Colon (tissue), 2 donors: ENCODE measurements around the gene TMEM179.

Experiments
- FAIRE-seq: peaks from 2 replicates; lab custom pipeline; 2012; peaks lifted over from hg19 to GRCh38; lab: Jason Lieb, UNC
- donor health status: control.
- donor health status: control.

Gene TMEM179

DNA sequence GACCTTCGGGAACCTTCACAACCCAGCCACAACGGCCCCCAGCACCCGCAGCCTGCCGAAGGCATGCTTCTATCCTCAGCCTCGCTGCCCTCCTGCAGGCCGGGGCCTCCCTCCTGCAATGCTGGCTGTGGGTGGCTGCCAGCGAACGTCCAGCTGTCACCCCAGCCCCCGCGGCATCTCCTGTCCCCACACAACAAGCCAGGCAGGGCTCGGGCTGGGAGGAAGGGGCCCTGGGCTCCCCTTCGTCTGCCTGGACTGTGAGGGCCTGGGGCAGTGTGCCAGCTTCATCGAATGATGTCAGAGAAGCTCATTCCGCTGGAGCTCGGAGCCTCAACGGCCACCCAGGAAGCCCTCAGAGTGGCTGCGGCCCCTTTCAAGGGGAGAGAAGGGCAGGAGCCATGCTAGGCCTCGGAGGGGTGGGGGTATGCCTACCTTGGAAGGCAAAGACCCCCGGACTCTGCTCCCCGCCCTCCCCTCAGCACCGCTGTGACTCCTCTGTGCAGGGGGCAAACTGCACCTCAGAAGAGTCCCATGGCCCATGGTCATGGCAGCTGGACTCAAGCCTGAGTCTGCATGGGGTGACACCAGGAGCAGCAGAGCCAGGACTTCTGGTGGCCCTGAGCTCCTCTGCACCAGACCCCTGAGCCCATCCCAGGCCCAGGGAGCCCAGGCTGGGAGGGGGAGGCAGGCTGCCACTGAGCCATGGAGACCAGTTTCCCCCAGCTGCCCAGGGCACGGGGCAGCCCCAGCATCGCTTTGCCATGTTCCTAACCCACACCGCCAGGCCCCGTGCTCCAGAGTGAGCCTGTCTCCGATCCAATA lies 49.8 kb downstream of the TMEM179 start:
- no peak for FAIRE-seq

DNA sequence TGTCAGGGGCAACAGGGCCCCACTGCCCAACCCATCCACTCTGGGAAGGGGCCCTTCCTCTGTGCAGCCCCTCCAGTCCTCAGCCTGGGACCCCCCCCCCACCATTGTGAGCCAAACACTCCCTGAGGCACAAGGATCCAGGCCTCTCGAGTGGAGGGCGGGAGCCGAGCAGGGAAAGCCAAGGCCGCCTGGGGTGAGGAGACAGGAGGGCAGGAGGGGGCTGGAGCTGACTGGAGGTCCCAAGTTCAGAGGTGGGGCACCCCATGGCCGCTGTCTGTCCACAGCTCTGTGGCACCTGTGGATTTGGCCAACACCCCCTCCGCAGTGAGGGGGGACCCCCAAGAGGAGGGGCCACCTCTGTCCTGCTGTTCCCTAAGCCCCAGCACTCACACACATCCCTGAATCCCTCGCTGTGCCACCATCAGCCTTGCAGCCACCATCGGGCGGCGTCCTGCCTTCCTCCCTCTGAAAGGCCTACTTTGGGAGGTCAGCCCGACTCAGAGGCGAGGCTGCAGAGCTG lies 50.4 kb downstream of the TMEM179 start:
- FAIRE-seq = no peak

DNA sequence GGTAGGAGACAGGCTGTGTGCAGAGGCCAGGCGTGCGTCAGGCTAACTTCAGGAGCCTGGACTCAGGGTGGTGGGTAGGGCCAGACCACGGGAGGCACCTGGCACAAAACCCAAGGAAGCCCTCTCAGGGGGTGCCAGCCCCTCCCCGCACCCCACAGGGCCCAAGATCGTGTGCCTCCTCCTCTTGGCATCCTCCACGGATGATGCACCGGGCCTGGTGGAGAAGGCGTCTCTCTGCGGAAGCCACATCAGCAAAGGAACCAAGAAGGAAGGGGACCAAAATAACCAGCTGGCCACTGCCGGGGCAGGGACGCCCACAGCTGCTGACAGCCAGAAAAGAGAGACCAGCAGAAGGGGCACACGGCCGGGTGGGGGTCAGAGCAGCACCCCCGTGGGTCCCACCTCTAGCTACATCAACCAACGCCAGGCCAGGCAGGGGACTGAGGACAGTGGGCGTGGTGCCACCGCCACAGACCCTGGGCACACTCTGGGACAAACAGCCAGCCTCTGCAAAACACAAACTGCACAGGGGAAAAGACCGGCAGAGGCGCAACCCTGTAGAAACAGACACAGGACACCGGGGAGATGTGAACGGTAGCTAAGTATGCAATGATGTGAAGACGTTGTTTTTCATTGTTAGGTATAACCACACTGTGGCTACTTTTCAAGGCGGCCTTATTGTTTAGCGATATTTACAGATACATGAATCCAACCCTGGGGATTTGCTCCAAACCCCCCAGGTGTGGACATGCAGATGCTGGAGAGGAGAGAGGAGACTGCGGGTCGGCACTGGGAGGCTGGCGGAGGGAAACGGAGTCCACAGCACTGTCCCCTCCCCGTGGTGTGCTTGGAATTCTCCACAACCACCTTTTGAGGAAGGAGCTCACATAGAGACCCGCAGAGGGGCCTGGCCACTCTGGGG lies 51.1 kb downstream of the TMEM179 start:
- FAIRE-seq = no peak

DNA sequence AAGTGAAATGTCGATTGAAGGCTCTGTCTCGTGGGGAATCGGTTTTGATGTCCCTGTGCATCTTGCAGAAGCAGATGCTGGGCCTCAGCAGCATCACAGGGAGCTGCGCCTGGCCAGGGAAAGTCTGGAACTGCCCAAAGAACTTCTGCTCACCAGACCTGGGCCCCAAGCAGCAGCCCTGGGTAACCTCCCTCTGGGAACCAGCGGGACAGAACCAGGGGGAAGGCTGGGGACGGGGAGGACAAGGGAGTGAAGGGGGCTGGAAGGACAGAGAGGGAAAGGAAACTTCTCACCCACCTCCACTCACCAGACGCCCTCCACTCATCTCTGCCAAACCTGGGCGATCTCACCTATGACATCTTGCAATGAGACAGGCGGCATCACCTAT lies 51.8 kb downstream of the TMEM179 start:
- FAIRE-seq = no peak

DNA sequence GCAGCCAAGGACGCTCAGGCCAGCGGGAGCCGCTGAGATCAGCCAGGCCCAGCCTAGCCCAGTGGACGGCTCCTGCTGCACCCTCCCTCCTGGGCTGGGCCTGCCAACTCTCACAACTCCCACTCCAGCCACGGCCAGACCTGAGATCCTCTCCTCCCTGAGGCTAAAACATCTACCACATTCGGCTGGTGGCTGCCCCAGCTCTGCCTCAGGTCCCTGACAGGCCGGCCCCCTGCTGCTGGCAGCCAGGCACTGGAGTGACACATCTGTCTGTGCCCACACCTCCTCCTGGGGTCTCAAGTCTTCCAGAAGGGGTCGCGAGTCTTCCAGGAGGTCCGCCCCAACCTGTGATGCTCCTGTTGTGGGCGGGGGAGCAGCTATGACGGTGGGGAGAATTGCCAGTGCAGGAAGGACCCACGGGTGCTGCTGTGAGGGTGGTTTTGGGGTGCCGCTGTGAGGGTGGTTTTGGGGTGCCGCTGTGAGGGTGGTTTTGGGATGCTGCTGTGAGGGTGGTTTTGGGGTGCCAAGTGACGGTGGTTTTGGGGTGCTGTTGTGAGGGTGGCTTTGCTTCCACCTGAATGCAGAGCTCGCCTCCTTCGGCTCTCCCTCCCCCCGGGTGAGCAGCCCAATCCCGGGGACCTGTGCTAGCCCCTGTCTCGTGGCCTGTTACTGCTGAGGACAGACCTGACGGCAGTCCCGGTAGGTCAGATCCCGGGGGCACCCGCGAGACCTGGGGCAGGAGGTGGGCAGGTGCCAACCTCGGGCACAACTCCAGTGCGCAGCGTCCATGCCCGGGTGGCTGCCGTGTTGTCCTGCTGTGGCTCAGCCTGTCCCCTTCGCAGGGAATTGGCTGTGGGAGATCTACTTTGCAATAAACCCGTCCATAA lies 52.5 kb downstream of the TMEM179 start:
- no peak for FAIRE-seq

DNA sequence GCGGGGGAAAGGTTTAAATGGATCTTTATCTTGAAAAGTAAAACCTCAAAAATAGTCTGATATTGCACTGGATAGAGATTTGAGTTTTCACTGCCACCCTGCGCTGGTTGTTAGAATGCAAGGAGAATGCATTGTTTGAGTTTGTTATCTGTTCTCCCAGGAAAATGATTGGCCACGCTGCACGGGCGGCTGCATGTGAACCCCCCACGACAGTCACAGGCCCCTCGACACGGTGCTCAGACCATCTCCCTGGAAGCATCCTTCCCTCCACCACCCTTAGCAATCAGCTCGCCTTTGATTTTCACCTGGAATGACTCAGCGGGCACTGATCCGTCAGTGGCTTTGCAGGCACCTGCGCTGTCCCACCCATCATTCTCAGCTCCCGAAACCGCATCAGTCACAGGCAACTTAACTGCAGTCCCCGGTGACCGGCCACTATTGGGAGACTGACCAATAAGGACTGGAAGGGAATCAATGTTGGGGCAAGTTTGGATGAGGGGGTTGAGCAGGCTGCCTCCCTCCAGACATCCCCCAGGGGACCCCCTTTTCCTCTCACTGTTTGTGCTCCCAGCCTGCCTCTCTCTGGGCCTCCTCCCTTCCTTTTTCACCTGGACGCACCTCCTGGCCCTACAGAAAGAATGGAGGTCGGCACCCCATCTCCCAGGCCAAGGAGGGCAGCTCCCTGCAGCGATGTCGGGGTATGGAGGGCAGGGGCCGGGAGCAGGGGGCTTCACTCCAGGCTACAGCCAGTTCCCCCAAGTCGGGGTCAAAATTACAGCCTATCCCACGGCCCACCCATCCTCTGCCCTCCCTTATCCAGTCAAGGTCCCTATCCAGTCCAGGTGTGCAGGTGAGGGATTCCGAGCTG lies 53.5 kb downstream of the TMEM179 start:
- FAIRE-seq = no peak

DNA sequence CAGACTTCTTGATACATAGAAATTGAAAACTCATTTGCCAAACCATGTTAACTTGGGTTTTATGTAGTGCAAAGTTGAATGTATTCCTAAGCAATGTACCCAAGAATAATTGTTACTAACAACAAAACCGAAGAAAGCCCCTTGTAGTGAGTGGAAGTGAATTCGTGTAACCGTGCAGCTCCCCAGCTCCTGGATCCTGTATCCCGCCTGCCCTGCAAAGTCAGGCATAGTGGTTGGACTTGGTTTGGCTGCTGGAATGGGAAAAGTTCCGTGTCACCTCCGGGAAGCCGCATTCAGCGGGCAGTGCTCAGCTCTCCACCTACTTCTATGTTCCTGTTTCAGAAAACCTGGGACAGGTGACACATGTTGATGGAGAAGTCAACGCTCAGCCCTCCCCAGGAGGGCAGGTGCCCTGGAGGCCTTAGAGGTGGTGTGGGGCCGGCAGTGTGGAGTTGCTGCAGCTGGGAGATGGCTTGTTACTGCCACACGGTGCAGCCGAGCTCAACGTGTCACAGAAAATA lies 54.2 kb downstream of the TMEM179 start:
- no peak for FAIRE-seq

DNA sequence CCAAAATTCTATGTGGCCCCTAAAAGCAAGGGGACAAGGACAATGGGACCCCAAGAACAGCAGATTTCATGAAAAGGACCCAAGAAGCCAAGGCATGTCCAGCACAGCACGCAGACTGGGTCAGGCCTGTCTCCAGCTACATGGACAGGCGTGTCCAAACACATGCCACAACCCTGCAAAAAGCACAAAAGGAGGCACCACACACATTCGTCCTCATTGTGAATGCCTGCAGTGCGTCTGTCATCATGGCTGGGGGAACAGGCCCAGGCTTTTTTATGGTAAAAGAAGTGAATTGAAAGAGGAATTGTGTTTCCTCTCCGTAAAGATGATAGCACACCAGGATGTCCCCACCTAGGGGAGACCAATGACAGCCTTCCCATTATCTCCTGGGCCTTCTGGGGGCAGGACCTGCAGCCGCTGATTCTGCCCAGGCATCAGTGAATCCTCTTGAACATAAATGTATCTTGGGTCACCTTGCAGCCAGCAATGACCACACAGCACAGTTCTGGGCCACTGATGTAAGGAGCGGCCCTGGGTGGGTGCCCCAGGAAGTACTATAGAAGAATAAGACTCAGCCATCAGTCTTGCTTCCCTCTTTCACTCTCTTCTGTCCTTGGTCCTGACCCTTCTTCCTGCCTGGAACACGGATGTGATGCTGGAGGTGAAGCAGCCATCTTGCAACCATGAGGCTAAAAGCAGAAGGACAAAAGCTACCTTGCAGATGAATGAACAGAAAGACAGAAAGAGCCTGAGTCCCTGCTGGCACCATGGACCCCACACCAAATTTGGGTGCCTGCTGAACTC lies 54.8 kb downstream of the TMEM179 start:
- no peak for FAIRE-seq

DNA sequence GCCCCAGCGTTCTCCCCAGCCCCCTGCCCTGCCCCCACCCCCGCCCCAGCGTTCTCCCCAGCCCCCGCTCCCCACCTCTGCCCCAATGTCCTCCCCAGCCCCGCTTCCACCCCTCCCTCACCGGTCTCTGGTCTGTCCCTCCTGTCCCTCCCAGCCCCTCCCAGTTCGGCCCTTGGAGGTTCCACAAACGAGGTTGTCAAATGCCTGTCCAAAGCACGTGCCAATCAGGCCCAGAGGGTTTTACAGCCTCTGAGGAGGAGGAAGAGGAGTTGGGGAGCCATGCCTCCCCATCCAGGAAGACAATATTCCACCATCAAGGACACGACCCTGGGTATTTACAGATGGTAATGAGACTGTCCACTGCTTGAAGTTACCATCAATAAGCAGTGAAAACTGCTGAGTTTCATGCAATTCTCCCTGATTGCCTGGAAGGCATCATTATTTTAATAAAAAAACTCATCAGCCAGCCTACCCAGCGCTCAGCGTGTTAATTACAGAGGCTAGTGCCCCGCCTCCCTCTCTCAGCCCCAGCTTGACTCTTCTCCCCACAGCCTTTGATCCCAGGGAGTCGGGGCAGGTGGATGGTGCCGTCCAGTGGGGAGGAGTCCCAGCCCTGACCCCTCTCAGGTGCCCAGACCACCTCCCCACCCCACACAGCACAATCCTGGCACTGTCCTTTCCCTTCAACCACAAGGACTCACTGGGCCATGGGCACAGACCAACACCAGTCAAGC lies 55.6 kb downstream of the TMEM179 start:
- FAIRE-seq = no peak

DNA sequence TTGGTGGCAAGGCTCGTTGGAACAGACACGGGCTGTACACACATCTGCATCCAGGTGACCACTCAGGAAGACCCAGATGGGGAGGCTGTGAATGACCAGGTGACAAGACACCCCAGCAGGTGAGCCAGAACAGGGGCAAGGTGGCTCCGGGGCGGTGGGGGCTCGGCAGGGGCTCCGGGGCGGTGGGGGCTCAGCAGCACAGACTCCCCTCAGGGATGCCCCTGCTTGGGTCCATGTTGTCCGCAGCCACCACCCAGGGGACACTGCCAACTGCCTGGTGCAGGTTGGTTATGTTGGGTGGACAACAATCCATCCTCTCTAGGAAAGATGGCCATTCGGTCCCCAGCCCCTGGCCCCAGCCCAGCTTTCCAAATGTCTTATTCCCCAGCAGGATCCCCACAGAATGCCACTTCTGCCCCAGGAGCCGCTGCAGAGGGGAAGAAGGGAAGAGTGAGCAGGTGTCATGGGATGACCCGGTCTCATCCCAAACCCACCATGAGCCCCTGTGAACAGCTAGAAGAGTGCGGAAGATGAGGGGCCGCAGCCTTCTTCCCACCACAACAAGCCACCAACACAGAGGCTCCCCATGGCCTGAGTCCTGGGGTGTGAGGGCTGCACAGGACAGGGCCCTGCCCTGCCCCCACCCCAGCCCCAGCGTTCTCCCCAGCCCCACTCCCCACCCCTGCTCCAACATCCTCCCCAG lies 56.4 kb downstream of the TMEM179 start:
- no peak for FAIRE-seq

DNA sequence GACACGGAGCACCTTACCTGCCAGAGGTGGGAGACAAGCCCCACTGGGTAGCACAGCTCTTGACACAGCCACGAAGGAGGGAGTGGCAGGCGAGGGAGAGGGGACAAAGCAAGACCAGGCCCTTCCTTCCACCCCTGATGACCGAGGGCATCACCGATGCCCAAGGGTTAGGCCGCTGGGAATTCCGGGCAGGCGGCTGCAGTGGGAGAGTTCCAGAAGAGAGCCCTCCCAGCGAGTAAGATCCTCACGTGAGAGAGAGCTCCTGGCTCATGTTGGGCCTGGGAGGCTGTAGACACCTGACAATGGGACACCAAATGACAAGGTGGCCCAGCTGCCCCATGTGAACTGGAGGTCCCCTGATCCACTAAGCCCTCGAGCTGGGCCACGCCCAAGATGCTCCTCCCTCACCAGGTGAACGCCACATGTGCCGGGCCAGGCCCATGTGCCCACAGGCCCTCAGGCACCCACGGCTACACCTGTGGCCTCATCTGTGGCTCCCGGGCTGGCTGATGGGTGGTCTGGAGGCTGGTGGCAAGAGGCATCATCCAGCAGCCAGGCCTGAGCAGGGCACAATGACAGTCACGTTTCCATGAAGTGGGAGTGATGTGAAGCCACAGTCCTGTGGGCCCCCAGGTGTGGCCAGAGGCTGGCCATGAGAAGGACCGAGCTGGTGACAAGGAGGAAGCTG lies 57.1 kb downstream of the TMEM179 start:
- FAIRE-seq = no peak

DNA sequence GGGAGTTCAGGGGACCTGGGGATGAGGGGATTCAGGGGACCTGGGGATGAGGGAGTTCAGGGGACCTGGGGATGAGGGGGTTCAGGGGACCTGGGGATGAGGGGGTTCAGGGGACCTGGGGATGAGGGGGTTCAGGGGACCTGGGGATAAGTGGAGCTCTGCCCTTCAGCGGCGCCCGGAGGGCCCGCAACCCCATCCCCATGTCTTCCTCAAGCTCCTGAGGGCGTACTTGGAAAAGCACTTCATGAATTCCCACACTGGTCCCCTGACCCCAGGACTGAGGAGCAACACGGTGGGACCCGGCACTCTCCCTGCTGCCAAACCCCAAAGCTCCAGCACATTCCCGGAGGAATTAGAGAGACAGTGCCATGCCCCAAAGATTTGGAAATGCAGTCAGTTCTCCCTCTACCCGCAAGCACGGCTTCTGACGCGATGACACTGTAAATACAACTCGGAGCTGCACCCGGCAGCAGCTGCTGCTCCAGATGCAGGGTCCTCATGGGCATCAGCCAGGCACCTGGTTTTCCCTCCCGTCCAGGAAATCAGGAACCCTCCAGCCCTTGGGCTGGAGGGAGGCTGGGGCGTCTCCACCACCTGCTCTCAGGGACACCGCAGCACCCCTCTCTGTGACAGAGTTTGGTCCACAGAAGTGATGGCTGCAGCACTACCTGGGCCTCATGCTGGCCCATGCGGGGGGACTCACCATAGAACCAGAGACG lies 57.8 kb downstream of the TMEM179 start:
- no peak for FAIRE-seq

DNA sequence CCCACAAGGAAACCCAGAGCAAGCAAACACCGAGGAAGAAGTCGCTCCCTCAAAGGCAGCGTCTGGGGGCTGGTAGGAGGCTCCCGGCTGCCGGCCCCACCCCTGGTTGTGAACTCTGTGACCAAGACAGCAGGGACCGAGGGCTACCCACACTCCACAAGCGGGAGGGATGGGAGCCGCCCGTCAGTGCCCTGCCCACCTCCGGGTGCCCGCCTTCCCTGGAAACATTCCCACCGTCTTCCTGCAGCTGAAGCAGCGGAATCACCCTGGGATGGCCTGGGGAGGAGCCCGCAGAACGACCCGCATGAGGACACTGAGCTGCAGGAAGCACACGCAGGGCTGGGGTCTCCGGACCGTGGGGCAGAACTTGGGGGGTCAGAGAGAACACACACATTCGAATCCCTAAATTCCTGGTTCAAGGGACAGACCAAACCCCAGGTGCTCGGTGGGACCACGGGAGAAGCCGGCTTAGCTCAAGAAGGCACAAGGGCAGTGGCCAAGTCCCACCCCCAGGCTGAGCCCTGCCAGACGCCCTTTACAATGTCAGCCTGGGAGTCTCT lies 58.5 kb downstream of the TMEM179 start:
- FAIRE-seq = no peak

DNA sequence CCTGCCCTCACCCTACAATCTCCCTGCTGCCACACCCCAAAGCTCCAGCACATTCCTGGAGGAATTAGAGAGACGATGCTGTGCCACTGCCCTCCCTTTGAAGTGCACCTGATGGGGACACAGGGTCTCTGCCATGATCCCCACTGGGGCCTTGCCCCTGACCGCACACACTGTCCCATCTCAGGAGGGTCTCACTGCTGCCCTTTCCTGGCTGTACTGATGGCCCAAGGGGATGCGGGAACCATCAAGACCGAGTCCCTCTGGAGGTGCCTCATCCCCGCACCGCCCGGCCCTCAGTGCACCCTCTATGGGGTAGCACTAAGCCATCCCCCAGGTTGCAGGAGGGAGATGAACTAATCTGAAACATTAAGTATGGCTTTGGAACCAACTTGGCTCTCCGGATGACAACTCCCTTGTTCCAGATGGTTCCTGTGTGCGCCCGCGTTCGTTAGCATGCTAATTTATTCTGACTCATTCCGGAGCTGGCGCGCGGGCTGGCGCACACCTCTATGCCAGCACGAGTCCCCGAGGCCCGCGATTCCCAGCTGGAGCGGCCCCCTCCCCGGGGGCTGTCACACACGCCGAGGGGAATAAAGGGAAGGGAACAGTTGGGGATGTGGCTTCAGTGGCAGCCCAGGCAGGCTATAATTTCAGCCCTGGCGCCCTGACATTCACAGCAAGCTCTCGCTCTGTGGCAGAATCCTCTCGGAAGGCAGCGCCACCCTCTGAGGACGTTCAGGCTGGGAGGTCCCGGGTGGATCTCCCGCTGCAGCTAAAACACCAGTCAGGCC lies 59.2 kb downstream of the TMEM179 start:
- FAIRE-seq = no peak

DNA sequence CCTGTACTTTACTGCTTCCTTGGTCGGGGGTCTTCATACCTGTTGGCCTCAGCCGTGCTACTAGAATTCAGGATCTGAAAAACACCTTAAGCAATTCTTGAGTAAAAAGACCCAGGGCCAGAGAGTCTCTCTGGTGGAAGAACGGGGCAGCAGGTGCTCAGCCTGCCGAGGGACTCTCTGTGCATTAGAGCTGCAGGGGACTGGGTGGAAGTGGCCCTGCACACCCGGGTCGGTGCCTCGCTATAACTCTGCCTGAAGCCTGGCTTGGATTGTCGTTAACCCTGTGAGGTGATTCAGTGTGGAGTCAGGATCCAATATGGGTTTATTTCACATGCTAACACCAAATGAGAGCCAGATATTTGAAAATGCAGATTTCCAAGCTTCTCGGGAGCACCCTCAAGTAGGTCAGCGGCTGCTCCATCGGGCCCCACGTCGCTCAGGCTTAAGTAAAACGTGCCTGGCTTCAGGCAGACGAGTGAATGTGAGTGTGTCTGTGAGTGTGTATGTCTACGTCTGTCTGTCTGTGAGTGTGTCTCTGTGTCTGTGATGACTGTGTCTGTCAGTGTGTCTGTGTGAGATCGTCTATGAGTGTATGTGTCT lies 60.1 kb downstream of the TMEM179 start:
- FAIRE-seq = no peak
